IMR-90 (cell line): ENCODE measurements around the gene CCDC117. TPM values are rescaled to one million over a fixed set of nuclear protein-coding genes. Genes with fewer than 3 reads are reported as not detected.

ENCODE experiments used
- ATAC-seq: fragments of 200-7000 bp; cut with Tn5 transposase; 2 replicates; pipeline ENCODE4 v1.9.1; 2020; ENCODE audit warnings: low read depth, mild to moderate bottlenecking, moderate library complexity
- BruUV-seq: library from RNA; stranded (reverse); fragments of 400-500 nt; replicated peaks from 2 replicates; lab custom pipeline; 2021; lab: Mats Ljungman, UMichigan
- CTCF ChIA-PET: fragments of 300-600 bp; formaldehyde crosslinking; extraction: SDS; loops from one replicate; lab custom pipeline; 2021; ENCODE audit warnings: antibody characterized with exemption; lab: Yijun Ruan, JAX
- POLR2A ChIA-PET: fragments of 300-600 bp; sonication (Branson Sonifier 250); formaldehyde crosslinking; loops from one replicate; lab custom pipeline; 2022; ENCODE audit warnings: antibody characterized with exemption; ENCODE audit not compliant: unreplicated experiment; lab: Charles Lee
- DNase-seq: peaks from one replicate; pipeline ENCODE4 v3.0.0; 2013
- H2AFZ ChIP-seq: replicated peaks from 2 replicates; pipeline ENCODE3; 2013; ENCODE audit warnings: low read length, mild to moderate bottlenecking; ENCODE audit not compliant: poor library complexity
- H2AK5ac ChIP-seq: 2 replicates; pipeline ENCODE4 v1.6.1; 2013; ENCODE audit warnings: low read depth, low read length, inconsistent platforms
- H2AK9ac ChIP-seq: replicated peaks from 2 replicates; pipeline ENCODE3; 2013; ENCODE audit warnings: mild to moderate bottlenecking, low read depth, low read length, moderate library complexity; ENCODE audit not compliant: poor library complexity
- H2BK120ac ChIP-seq: 2 replicates; pipeline ENCODE4 v1.6.1; 2013; ENCODE audit warnings: low read depth, low read length, inconsistent platforms
- H2BK15ac ChIP-seq: 3 replicates; pipeline ENCODE4 v1.6.1; 2013; ENCODE audit warnings: low read depth, low read length, inconsistent platforms
- H2BK20ac ChIP-seq: 2 replicates; pipeline ENCODE4 v1.6.1; 2013; ENCODE audit warnings: low read depth, mild to moderate bottlenecking, inconsistent platforms, low read length, moderate library complexity
- H2BK5ac ChIP-seq: 2 replicates; pipeline ENCODE4 v1.6.1; 2013; ENCODE audit warnings: mild to moderate bottlenecking, low read depth, low read length, inconsistent platforms; ENCODE audit not compliant: poor library complexity, severe bottlenecking
- H3K14ac ChIP-seq: replicated peaks from 2 replicates; pipeline ENCODE4 v1.6.1; 2013; ENCODE audit warnings: low read depth, low read length, inconsistent platforms
- H3K18ac ChIP-seq: 2 replicates; pipeline ENCODE4 v1.6.1; 2013; ENCODE audit warnings: low read depth, low read length, control low read depth
- H3K23ac ChIP-seq: 2 replicates; pipeline ENCODE4 v1.6.1; 2013; ENCODE audit warnings: low read depth, low read length, inconsistent platforms
- H3K27ac ChIP-seq: 2 replicates; pipeline ENCODE4 v1.5.1; 2013; ENCODE audit warnings: mild to moderate bottlenecking, control low read depth, low read length; ENCODE audit not compliant: insufficient read depth
- H3K27me3 ChIP-seq: 2 replicates; pipeline ENCODE4 v1.6.1; 2013; ENCODE audit warnings: low read length; ENCODE audit not compliant: control insufficient read depth, insufficient read depth
- H3K36me3 ChIP-seq: 2 replicates; pipeline ENCODE4 v1.6.1; 2013; ENCODE audit warnings: low read length, mixed read lengths; ENCODE audit not compliant: control insufficient read depth, insufficient read depth
- H3K4ac ChIP-seq: 2 replicates; pipeline ENCODE4 v1.6.1; 2013; ENCODE audit warnings: low read depth, low read length, inconsistent platforms
- H3K4me1 ChIP-seq: 2 replicates; pipeline ENCODE4 v1.6.1; 2013; ENCODE audit warnings: low read length, mixed read lengths; ENCODE audit not compliant: control insufficient read depth, insufficient read depth
- H3K4me2 ChIP-seq: 2 replicates; pipeline ENCODE4 v1.6.1; 2013; ENCODE audit warnings: low read depth, mild to moderate bottlenecking, control low read depth, low read length, moderate library complexity
- H3K4me3 ChIP-seq: 2 replicates; pipeline ENCODE4 v1.5.1; 2013; ENCODE audit warnings: low read depth, mild to moderate bottlenecking, control low read depth, low read length, moderate library complexity; ENCODE audit not compliant: insufficient read depth
- H3K56ac ChIP-seq: 2 replicates; pipeline ENCODE4 v1.6.1; 2013; ENCODE audit warnings: low read length, inconsistent platforms; ENCODE audit not compliant: insufficient read depth; ENCODE audit errors: extremely low read depth
- H3K79me1 ChIP-seq, 2 experiments: 2 replicates each; pipeline ENCODE4 v1.6.1; 2013; ENCODE audit warnings: low read length in 2 of 2, inconsistent platforms in 1 of 2, low read depth in 1 of 2
- H3K9ac ChIP-seq: 2 replicates; pipeline ENCODE4 v1.6.1; 2013; ENCODE audit warnings: low read depth, low read length, control low read depth
- H3K9me1 ChIP-seq: 2 replicates; pipeline ENCODE4 v1.6.1; 2013; ENCODE audit warnings: low read length, inconsistent platforms; ENCODE audit not compliant: insufficient read depth
- H3K9me3 ChIP-seq: 2 replicates; pipeline ENCODE4 v1.6.1; 2013; ENCODE audit warnings: low read length; ENCODE audit not compliant: control insufficient read depth, insufficient read depth
- H4K20me1 ChIP-seq: 2 replicates; pipeline ENCODE4 v1.6.1; 2013; ENCODE audit warnings: low read length, inconsistent platforms; ENCODE audit not compliant: insufficient read depth
- H4K5ac ChIP-seq: 2 replicates; pipeline ENCODE4 v1.6.1; 2013; ENCODE audit warnings: mild to moderate bottlenecking, low read depth, low read length, control low read depth
- H4K8ac ChIP-seq, 2 experiments: 2 replicates each; pipeline ENCODE4 v1.6.1; 2013; ENCODE audit warnings: low read depth in 2 of 2, low read length in 2 of 2, control low read depth in 1 of 2, inconsistent platforms in 1 of 2
- H4K91ac ChIP-seq: 2 replicates; pipeline ENCODE4 v1.6.1; 2013; ENCODE audit warnings: low read depth, low read length, inconsistent platforms; ENCODE audit not compliant: insufficient read depth
- BHLHE40 ChIP-seq: fragments of 150-350 bp; IDR thresholded peaks from 2 replicates; pipeline ENCODE4 v1.6.1; 2016; ENCODE audit warnings: mild to moderate bottlenecking, low read depth, low read length
- CEBPB ChIP-seq: IDR thresholded peaks from 2 replicates; pipeline ENCODE4 v1.6.1; 2012; ENCODE audit warnings: low read depth, low read length, improper control_type of control experiment
- CHD1 ChIP-seq: IDR thresholded peaks from 2 replicates; pipeline ENCODE4 v1.6.1; 2012; ENCODE audit warnings: low read depth, low read length, improper control_type of control experiment
- CTCF ChIP-seq: conservative IDR thresholded peaks from 2 replicates; pipeline ENCODE4 v1.5.1; 2012; ENCODE audit warnings: mild to moderate bottlenecking, low read depth, low read length, improper control_type of control experiment
- FOS ChIP-seq: fragments of 150-350 bp; IDR thresholded peaks from 2 replicates; pipeline ENCODE4 v1.6.1; 2016; ENCODE audit warnings: low read depth, low read length
- MAFK ChIP-seq: IDR thresholded peaks from 2 replicates; pipeline ENCODE4 v1.6.1; 2012; ENCODE audit warnings: low read depth, low read length, improper control_type of control experiment
- MAZ ChIP-seq: IDR thresholded peaks from 2 replicates; pipeline ENCODE4 v1.6.1; 2012; ENCODE audit warnings: low read depth, mild to moderate bottlenecking, low read length, improper control_type of control experiment, moderate library complexity, borderline replicate concordance
- MXI1 ChIP-seq: IDR thresholded peaks from 2 replicates; pipeline ENCODE4 v1.6.1; 2012; ENCODE audit warnings: low read depth, mild to moderate bottlenecking, low read length, moderate library complexity, borderline replicate concordance
- POLR2A ChIP-seq: IDR thresholded peaks from 2 replicates; pipeline ENCODE4 v1.6.1; 2012; ENCODE audit warnings: mild to moderate bottlenecking, low read depth, low read length
- RAD21 ChIP-seq: IDR thresholded peaks from 2 replicates; pipeline ENCODE4 v1.6.1; 2012; ENCODE audit warnings: low read length, improper control_type of control experiment
- RCOR1 ChIP-seq: IDR thresholded peaks from 2 replicates; pipeline ENCODE4 v1.6.1; 2012; ENCODE audit warnings: mild to moderate bottlenecking, low read length, improper control_type of control experiment; ENCODE audit not compliant: insufficient replicate concordance
- RFX5 ChIP-seq: IDR thresholded peaks from 2 replicates; pipeline ENCODE4 v1.8.0; 2012; ENCODE audit warnings: low read depth, mild to moderate bottlenecking, low read length, moderate library complexity
- SMC3 ChIP-seq: fragments of 150-350 bp; IDR thresholded peaks from 2 replicates; pipeline ENCODE4 v1.6.1; 2016; ENCODE audit warnings: low read depth, mild to moderate bottlenecking, antibody characterized with exemption, low read length, moderate library complexity
- USF2 ChIP-seq: fragments of 150-350 bp; IDR thresholded peaks from 2 replicates; pipeline ENCODE4 v1.6.1; 2017; ENCODE audit warnings: mild to moderate bottlenecking, antibody characterized with exemption, low read length, low read depth
- WGBS, 2 experiments: methylation state at CpG; one replicate each; pipeline versions ENCODE4 v1.1.5 to v1.1.7; 2013; ENCODE audit warnings: missing lambda C conversion rate in 2 of 2; ENCODE audit not compliant: insufficient read length in 1 of 2; ENCODE audit errors: extremely low coverage in 2 of 2; 5-methylcytosine and 5-hydroxymethylcytosine counted together
- dilution Hi-C: fragments of 300-500 bp; cut with HindIII; formaldehyde crosslinking; loops from one replicate; pipeline ENCODE4 v1.14.3; 2018; ENCODE audit warnings: low sequenced_read_pairs; ENCODE audit not compliant: unreplicated experiment
- in situ Hi-C: fragments of 300-500 bp; cut with MboI; formaldehyde crosslinking; loops from 3 replicates; pipeline ENCODE4 v1.14.3; 2019; ENCODE audit warnings: low sequenced_read_pairs, inconsistent platforms, mixed read lengths
- intact Hi-C: fragments of 100-400 bp; cut with micrococcal nuclease; formaldehyde crosslinking; loops from 2 replicates; pipeline ENCODE4 v1.10.0; 2022
- polyA plus RNA-seq, 3 experiments: library from polyadenylated mRNA; depleted of rRNA; stranded (reverse); fragments of >200 nt; gene quantifications; 2 replicates each; pipeline ENCODE4 v1.2.3, GENCODE V29; 2012; ENCODE audit warnings: low replicate concordance in 1 of 3
- total RNA-seq: library from RNA; depleted of rRNA; stranded (reverse); fragments of >200 nt; gene quantifications from 2 replicates; pipeline ENCODE4 v1.2.3, GENCODE V29; 2012
- TF ChIP-seq, protein P1 (sequence below): fragments of 150-350 bp; IDR thresholded peaks from 2 replicates; pipeline ENCODE4 v1.6.1; 2016; ENCODE audit warnings: low read depth, mild to moderate bottlenecking, low read length, moderate library complexity, borderline replicate concordance

The CCDC117 gene
- total and polyA plus RNA-seq, 2 of the 4 experiments (the other 2 are of a cell fraction) = 5.9 to 7.0 TPM

- Histone ChIP-seq H3K4me3 (no peak overlapping the region), H3K27ac (no peak overlapping the region), H4K20me1 (peaks cover 15% of the 10 kb centered on the region), H3K79me1 (peaks cover 5% of the 10 kb centered on the region in 2 experiments; a peak in 3 of 4 replicates), H2AK9ac (no peak overlapping the region), H3K4me2 (no peak overlapping the region), H3K27me3 (no peaks in the 10 kb centered on the region; the same call in 1 of the 2 replicates), H3K9me3 (peaks cover 2% of the 10 kb centered on the region; the same call in 1 of the 2 replicates), H4K8ac (no peak overlapping the region), H2BK20ac (no peak overlapping the region), H2BK15ac (no peak overlapping the region), H3K4ac (no peak overlapping the region), H3K23ac (no peak overlapping the region), H2BK120ac (no peak overlapping the region), H3K18ac (no peak overlapping the region), H2BK5ac (no peak overlapping the region), H3K9me1 (peaks cover 3% of the 10 kb centered on the region; the same call in 1 of the 2 replicates), H3K9ac (no peak overlapping the region), H3K56ac (no peak overlapping the region), H3K36me3 (peaks cover 1% of the 10 kb centered on the region; the same call in 1 of the 2 replicates), H3K4me1 (no peaks in the 10 kb centered on the region), H3K14ac (no peak overlapping the region), H2AK5ac (no peak overlapping the region), H4K91ac (no peak overlapping the region), H4K5ac (no peak overlapping the region), H2AFZ (no peak overlapping the region)
- in situ Hi-C loops (no loop called here), dilution Hi-C loops (no loop called here), intact Hi-C loops (loop anchor here (5.0 kb wide), 3 partner anchors 57 to 162 kb away; partner anchors contain the start of gene TTC28)
- CTCF ChIA-PET = no interaction called here
- WGBS, 2 experiments = 99% methylated on average over 9 of the region's 14 CpGs; no CpG with 5 or more reads in 1 of the 2 experiments
- no TSS peak for BruUV-seq
- POLR2A ChIA-PET = no interaction called here
- no peak for ATAC-seq
- DNase-seq = no peak
- TF ChIP-seq, protein P1, sequence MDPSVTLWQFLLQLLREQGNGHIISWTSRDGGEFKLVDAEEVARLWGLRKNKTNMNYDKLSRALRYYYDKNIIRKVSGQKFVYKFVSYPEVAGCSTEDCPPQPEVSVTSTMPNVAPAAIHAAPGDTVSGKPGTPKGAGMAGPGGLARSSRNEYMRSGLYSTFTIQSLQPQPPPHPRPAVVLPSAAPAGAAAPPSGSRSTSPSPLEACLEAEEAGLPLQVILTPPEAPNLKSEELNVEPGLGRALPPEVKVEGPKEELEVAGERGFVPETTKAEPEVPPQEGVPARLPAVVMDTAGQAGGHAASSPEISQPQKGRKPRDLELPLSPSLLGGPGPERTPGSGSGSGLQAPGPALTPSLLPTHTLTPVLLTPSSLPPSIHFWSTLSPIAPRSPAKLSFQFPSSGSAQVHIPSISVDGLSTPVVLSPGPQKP = no peak
- no peak for TF ChIP-seq SMC3
- no peak for TF ChIP-seq FOS
- no peak for TF ChIP-seq CHD1
- TF ChIP-seq RCOR1 = no peak
- no peak for TF ChIP-seq CTCF
- TF ChIP-seq MXI1 = no peak
- TF ChIP-seq RFX5 = no peak
- no peak for TF ChIP-seq MAFK
- no peak for TF ChIP-seq MAZ
- no peak for TF ChIP-seq RAD21
- no peak for TF ChIP-seq BHLHE40
- no peak for TF ChIP-seq POLR2A
- TF ChIP-seq CEBPB = no peak
- no peak for TF ChIP-seq USF2
Observed at GRCh38 chr22:28769394-28770085, 3.0 kb upstream of the CCDC117 start.
